RWPE2 (cell line): Measurements from ENCODE around the gene SOX13.

Experiments used
- ATAC-seq: fragments of 200-7000 bp; cut with Tn5 transposase; 3 replicates; pipeline ENCODE4 v1.9.1; 2021; ENCODE audit warnings: low read depth
- DNase-seq: peaks from one replicate; pipeline ENCODE4 v3.0.0-alpha.2; 2020; ENCODE audit warnings: low spot score
- H3K27ac ChIP-seq: fragments of 450-650 bp; 2 replicates; pipeline ENCODE4 v1.5.1; 2017; ENCODE audit warnings: mild to moderate bottlenecking; ENCODE audit not compliant: poor library complexity, severe bottlenecking
- H3K27me3 ChIP-seq: fragments of 250-450 bp; sonication (Bioruptor Pico); 2 replicates; pipeline ENCODE4 v1.5.1; 2021; ENCODE audit warnings: mild to moderate bottlenecking, moderate library complexity; ENCODE audit not compliant: insufficient read depth, poor library complexity, severe bottlenecking
- H3K36me3 ChIP-seq: fragments of 250-450 bp; sonication (Bioruptor Pico); 2 replicates; pipeline ENCODE4 v1.5.1; 2020; ENCODE audit warnings: low read depth, mild to moderate bottlenecking, moderate library complexity
- H3K4me1 ChIP-seq: fragments of 250-450 bp; sonication (Bioruptor Pico); 2 replicates; pipeline ENCODE4 v1.5.1; 2021; ENCODE audit warnings: mild to moderate bottlenecking, moderate library complexity; ENCODE audit not compliant: insufficient read depth, poor library complexity, severe bottlenecking
- H3K4me3 ChIP-seq: fragments of 250-450 bp; sonication (Bioruptor Pico); 2 replicates; pipeline ENCODE4 v1.5.1; 2021; ENCODE audit warnings: mild to moderate bottlenecking, moderate library complexity; ENCODE audit not compliant: severe bottlenecking
- H3K9me3 ChIP-seq: fragments of 250-450 bp; sonication (Bioruptor Pico); 2 replicates; pipeline ENCODE4 v1.5.1; 2021; ENCODE audit warnings: mild to moderate bottlenecking, moderate library complexity; ENCODE audit not compliant: severe bottlenecking
- CTCF ChIP-seq: fragments of 450-650 bp; IDR thresholded peaks from one replicate; pipeline ENCODE4 v1.5.1; 2017; ENCODE audit warnings: mild to moderate bottlenecking, moderate library complexity; ENCODE audit not compliant: poor library complexity, severe bottlenecking

The SOX13 gene

DNA sequence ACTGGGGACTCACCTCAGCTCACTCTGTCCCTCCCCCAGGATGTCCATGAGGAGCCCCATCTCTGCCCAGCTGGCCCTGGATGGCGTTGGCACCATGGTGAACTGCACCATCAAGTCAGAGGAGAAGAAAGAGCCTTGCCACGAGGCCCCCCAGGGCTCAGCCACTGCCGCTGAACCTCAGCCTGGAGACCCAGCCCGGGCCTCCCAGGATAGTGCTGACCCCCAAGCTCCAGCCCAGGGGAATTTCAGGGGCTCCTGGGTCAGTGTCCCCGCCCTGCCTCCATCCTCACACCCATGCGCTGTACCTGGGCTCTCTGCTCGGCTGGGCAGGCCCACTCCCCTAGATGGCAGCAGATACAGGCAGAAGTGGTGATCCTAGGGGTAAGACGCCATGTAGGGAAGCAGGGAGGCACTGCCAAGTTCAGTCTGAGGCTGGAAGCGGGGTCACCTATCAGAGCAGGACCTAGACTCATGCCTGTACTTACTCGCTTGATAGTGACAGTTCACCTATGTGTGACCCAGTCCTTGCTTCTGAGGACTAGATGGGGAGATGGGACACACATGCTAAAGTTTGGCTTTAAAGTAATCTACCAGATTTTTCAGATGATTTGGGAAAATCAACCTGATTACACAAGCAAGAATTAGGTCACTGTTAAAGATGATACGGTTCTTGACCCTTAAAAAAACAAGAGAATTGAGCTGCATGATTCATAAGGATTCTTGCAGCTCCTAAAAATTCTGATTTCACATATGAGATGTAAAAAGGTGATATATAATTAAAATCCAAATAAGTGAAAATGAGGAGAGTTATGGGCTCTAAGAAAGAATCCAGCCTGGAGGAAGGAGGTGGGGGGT lies 40.2 kb downstream of the SOX13 start:
- ATAC-seq (no peak), DNase-seq (no peak)
- H3K9me3 ChIP-seq: no peaks in the 10 kb centered on the region
- peaks cover 19% of the 10 kb centered on the region for H3K36me3 ChIP-seq
- no peaks in the 10 kb centered on the region for H3K4me1 ChIP-seq
- no peak overlapping the region for H3K27ac ChIP-seq
- H3K27me3 ChIP-seq: no peaks in the 10 kb centered on the region
- H3K4me3 ChIP-seq: no peak overlapping the region
- TF ChIP-seq CTCF: no peak

- DNase-seq: no peak
- no peak overlapping the region for H3K27ac ChIP-seq
- no peak for TF ChIP-seq CTCF
- H3K27me3 ChIP-seq: no peaks in the 10 kb centered on the region
- no peaks in the 10 kb centered on the region for H3K4me1 ChIP-seq
- ATAC-seq: 0 out of 3 replicates have a peak, but pooled peaks have one; percentile 21
- peaks cover 25% of the 10 kb centered on the region for H3K36me3 ChIP-seq
- no peak overlapping the region for H3K4me3 ChIP-seq
- no peaks in the 10 kb centered on the region for H3K9me3 ChIP-seq
Observed at GRCh38 chr1:204113896-204114295, 41.0 kb downstream of the SOX13 start.

- Histone ChIP-seq H3K4me1 (no peaks in the 10 kb centered on the region), H3K9me3 (no peaks in the 10 kb centered on the region), H3K27me3 (no peaks in the 10 kb centered on the region), H3K4me3 (no peak overlapping the region), H3K36me3 (peaks cover 32% of the 10 kb centered on the region), H3K27ac (no peak overlapping the region)
- ATAC-seq (no peak), DNase-seq (no peak)
- no peak for TF ChIP-seq CTCF
Observed at GRCh38 chr1:204114606-204115005, 41.7 kb downstream of the SOX13 start.

DNA sequence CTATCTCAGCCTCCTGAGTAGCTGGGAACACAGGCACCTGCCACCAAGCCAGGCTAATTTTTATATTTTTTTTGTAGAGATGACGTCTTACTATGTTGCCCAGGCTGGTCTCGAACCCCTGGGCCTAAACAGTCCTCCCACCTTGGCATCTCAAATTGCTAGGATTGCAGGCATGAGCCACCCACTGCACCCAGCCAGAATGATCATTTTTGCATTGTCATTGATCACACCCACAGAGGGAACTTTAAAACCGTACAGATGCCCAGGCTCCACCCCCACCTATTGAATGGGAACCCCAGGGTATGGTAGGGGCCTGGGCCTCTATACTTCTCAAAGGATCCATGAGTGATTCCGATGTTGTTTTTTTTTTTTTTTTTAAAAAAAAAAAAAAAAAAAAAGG lies 42.2 kb downstream of the SOX13 start:
- peaks cover 37% of the 10 kb centered on the region for H3K36me3 ChIP-seq
- H3K27ac ChIP-seq: no peak overlapping the region
- TF ChIP-seq CTCF: no peak
- no peak for ATAC-seq
- H3K27me3 ChIP-seq: no peaks in the 10 kb centered on the region
- no peaks in the 10 kb centered on the region for H3K4me1 ChIP-seq
- H3K9me3 ChIP-seq: no peaks in the 10 kb centered on the region
- H3K4me3 ChIP-seq: no peak overlapping the region
- no peak for DNase-seq

- DNase-seq (no peak), ATAC-seq (no peak)
- TF ChIP-seq CTCF: no peak
- Histone ChIP-seq H3K36me3 (peaks cover 37% of the 10 kb centered on the region), H3K9me3 (no peaks in the 10 kb centered on the region), H3K4me3 (no peak overlapping the region), H3K4me1 (no peaks in the 10 kb centered on the region), H3K27me3 (no peaks in the 10 kb centered on the region), H3K27ac (no peak overlapping the region)
Observed at GRCh38 chr1:204116539-204116938, 43.6 kb downstream of the SOX13 start.
